Measurements from ENCODE around the gene LIN7B.
A peak's percentile ranks its signal among the peaks of the same experiment; 100 is the strongest.
"Not testable (repeated sequence)": the region's sequence is repeated elsewhere in the genome, so short reads cannot be mapped to it uniquely, and the experiment has no call there.

The LIN7B gene

GRCh38 chr19:49141352-49141751 is 27.2 kb downstream of the LIN7B start:
- H3K4me1 Mint-ChIP-seq: peaks cover 24% of the 10 kb centered on the region
- H3K4me3 Mint-ChIP-seq: no peak overlapping the region
- H3K27ac Mint-ChIP-seq: no peak overlapping the region
- no peaks in the 10 kb centered on the region for H3K9me3 Mint-ChIP-seq
- peaks cover 4% of the 10 kb centered on the region for H3K36me3 Mint-ChIP-seq
- peaks cover 62% of the 10 kb centered on the region for H3K27me3 Mint-ChIP-seq
- ATAC-seq: no peak

- ATAC-seq: peak; percentile 86
- no peak overlapping the region for H3K27ac Mint-ChIP-seq
- H3K9me3 Mint-ChIP-seq: no peaks in the 10 kb centered on the region
- H3K27me3 Mint-ChIP-seq: peaks cover 62% of the 10 kb centered on the region
- H3K36me3 Mint-ChIP-seq: no peaks in the 10 kb centered on the region
- H3K4me3 Mint-ChIP-seq: peak overlapping the region; percentile 62
- peaks cover 24% of the 10 kb centered on the region for H3K4me1 Mint-ChIP-seq
These were observed 28.7 kb downstream of the LIN7B start for GRCh38 chr19:49142866-49143335.

- no peak overlapping the region for H3K27ac Mint-ChIP-seq
- peak; percentile 31 for ATAC-seq
- H3K27me3 Mint-ChIP-seq: peaks cover 88% of the 10 kb centered on the region
- peaks cover 2% of the 10 kb centered on the region for H3K9me3 Mint-ChIP-seq
- peaks cover 4% of the 10 kb centered on the region for H3K36me3 Mint-ChIP-seq
- peaks cover 45% of the 10 kb centered on the region for H3K4me1 Mint-ChIP-seq
- no peak overlapping the region for H3K4me3 Mint-ChIP-seq
These were observed 31.6 kb downstream of the LIN7B start for GRCh38 chr19:49145573-49146407.

GRCh38 chr19:49146408-49146770 is 32.2 kb downstream of the LIN7B start:
- ATAC-seq, H3K4me3 Mint-ChIP-seq, H3K27ac Mint-ChIP-seq, H3K9me3 Mint-ChIP-seq, H3K36me3 Mint-ChIP-seq: not testable (repeated sequence)
- Mint-ChIP-seq H3K4me1 (peaks cover 47% of the 10 kb centered on the region), H3K27me3 (peaks cover 85% of the 10 kb centered on the region)

GRCh38 chr19:49148044-49148682 is 34.0 kb downstream of the LIN7B start:
- H3K4me1 Mint-ChIP-seq: peaks cover 41% of the 10 kb centered on the region
- H3K27ac Mint-ChIP-seq: no peak overlapping the region
- H3K36me3 Mint-ChIP-seq: peaks cover 4% of the 10 kb centered on the region
- peaks cover 85% of the 10 kb centered on the region for H3K27me3 Mint-ChIP-seq
- ATAC-seq: no peak
- peaks cover 5% of the 10 kb centered on the region for H3K9me3 Mint-ChIP-seq
- peak overlapping the region; percentile 58 for H3K4me3 Mint-ChIP-seq

- H3K36me3 Mint-ChIP-seq: peaks cover 4% of the 10 kb centered on the region
- H3K4me1 Mint-ChIP-seq: peaks cover 45% of the 10 kb centered on the region
- no peak overlapping the region for H3K27ac Mint-ChIP-seq
- peaks cover 89% of the 10 kb centered on the region for H3K27me3 Mint-ChIP-seq
- peak overlapping the region; percentile 58 for H3K4me3 Mint-ChIP-seq
- ATAC-seq: peak; percentile 55
- peaks cover 10% of the 10 kb centered on the region for H3K9me3 Mint-ChIP-seq
These were observed 34.8 kb downstream of the LIN7B start for GRCh38 chr19:49148784-49149651.

GRCh38 chr19:49149652-49150105 is 35.5 kb downstream of the LIN7B start:
- peaks cover 17% of the 10 kb centered on the region for H3K9me3 Mint-ChIP-seq
- H3K4me3 Mint-ChIP-seq: peak overlapping the region; percentile 89
- no peak for ATAC-seq
- H3K27ac Mint-ChIP-seq: peak overlapping the region; percentile 70
- peaks cover 45% of the 10 kb centered on the region for H3K4me1 Mint-ChIP-seq
- peaks cover 95% of the 10 kb centered on the region for H3K27me3 Mint-ChIP-seq
- H3K36me3 Mint-ChIP-seq: peaks cover 7% of the 10 kb centered on the region

- Mint-ChIP-seq H3K36me3 (peaks cover 9% of the 10 kb centered on the region), H3K27ac (peak overlapping the region; percentile 70), H3K27me3 (peaks cover 97% of the 10 kb centered on the region), H3K9me3 (peaks cover 18% of the 10 kb centered on the region), H3K4me1 (peaks cover 45% of the 10 kb centered on the region), H3K4me3 (peak overlapping the region; percentile 89)
- ATAC-seq: peak; percentile 59
These were observed 36.2 kb downstream of the LIN7B start for GRCh38 chr19:49150106-49150943.

- H3K36me3 Mint-ChIP-seq: peaks cover 9% of the 10 kb centered on the region
- H3K27me3 Mint-ChIP-seq: peaks cover 97% of the 10 kb centered on the region
- H3K4me1 Mint-ChIP-seq: peaks cover 40% of the 10 kb centered on the region
- H3K27ac Mint-ChIP-seq: no peak overlapping the region
- H3K9me3 Mint-ChIP-seq: peaks cover 18% of the 10 kb centered on the region
- ATAC-seq: no peak
- H3K4me3 Mint-ChIP-seq: peak overlapping the region; percentile 89
These were observed 36.7 kb downstream of the LIN7B start for GRCh38 chr19:49150944-49151243.

GRCh38 chr19:49151267-49152118 is 37.3 kb downstream of the LIN7B start:
- Mint-ChIP-seq H3K4me3 (peak overlapping the region; percentile 89), H3K36me3 (peaks cover 9% of the 10 kb centered on the region), H3K9me3 (peaks cover 18% of the 10 kb centered on the region), H3K27me3 (peaks cover 97% of the 10 kb centered on the region), H3K27ac (no peak overlapping the region), H3K4me1 (peaks cover 36% of the 10 kb centered on the region)
- no peak for ATAC-seq

GRCh38 chr19:49152119-49152550 is 38.0 kb downstream of the LIN7B start:
- Mint-ChIP-seq H3K27ac (no peak overlapping the region), H3K27me3 (peaks cover 97% of the 10 kb centered on the region), H3K36me3 (peaks cover 9% of the 10 kb centered on the region), H3K4me1 (peaks cover 36% of the 10 kb centered on the region), H3K4me3 (no peak overlapping the region), H3K9me3 (peaks cover 18% of the 10 kb centered on the region)
- ATAC-seq: no peak

GRCh38 chr19:49153167-49153809 is 39.1 kb downstream of the LIN7B start:
- Mint-ChIP-seq H3K9me3 (peaks cover 18% of the 10 kb centered on the region), H3K27me3 (peaks cover 97% of the 10 kb centered on the region), H3K36me3 (peaks cover 8% of the 10 kb centered on the region), H3K27ac (no peak overlapping the region), H3K4me3 (no peak overlapping the region), H3K4me1 (peaks cover 38% of the 10 kb centered on the region)
- ATAC-seq: no peak

GRCh38 chr19:49154279-49154678 is 40.1 kb downstream of the LIN7B start:
- no peak overlapping the region for H3K27ac Mint-ChIP-seq
- peaks cover 16% of the 10 kb centered on the region for H3K9me3 Mint-ChIP-seq
- no peak overlapping the region for H3K4me3 Mint-ChIP-seq
- peaks cover 97% of the 10 kb centered on the region for H3K27me3 Mint-ChIP-seq
- no peak for ATAC-seq
- H3K4me1 Mint-ChIP-seq: peaks cover 33% of the 10 kb centered on the region
- H3K36me3 Mint-ChIP-seq: peaks cover 6% of the 10 kb centered on the region

Data from stimulated activated memory B cell treated with anti-CD40 and anti-IgM and Interleukin-4, amounts not matched to agents 10 μg/mL and 1 μg/mL and 100 μg/mL, for 72 hours (primary cell).